H1 (cell line): ENCODE results near the gene CMSS1. TPM values are rescaled to one million over a fixed set of nuclear protein-coding genes. Genes with fewer than 3 reads are reported as not detected.

Experiments used
- CTCF ChIA-PET: fragments of 300-600 bp; sonication (Branson Sonifier 250); formaldehyde crosslinking; loops from one replicate; lab custom pipeline; 2021; ENCODE audit not compliant: partially characterized antibody; lab: Charles Lee
- POLR2A ChIA-PET: fragments of 300-600 bp; sonication (Branson Sonifier 250); formaldehyde crosslinking; loops from one replicate; lab custom pipeline; 2021; ENCODE audit warnings: inconsistent platforms; ENCODE audit not compliant: partially characterized antibody; lab: Charles Lee
- DNase-seq, 2 experiments: peaks; one replicate each; pipeline versions ENCODE4 v3.0.0 to v3.0.0-alpha.2; 2010 to 2022; ENCODE audit warnings: low spot score in 2 of 2, low read depth in 1 of 2, mixed read lengths in 1 of 2
- FAIRE-seq: peaks from 2 replicates; lab custom pipeline; 2011; peaks lifted over from hg19 to GRCh38; lab: Jason Lieb, UNC
- H2AFZ ChIP-seq: 2 replicates; pipeline ENCODE4 v1.8.1; 2012; ENCODE audit warnings: low read length, inconsistent platforms
- H2AK5ac ChIP-seq: 2 replicates; pipeline ENCODE4 v1.6.1; 2013; ENCODE audit warnings: low read depth, low read length
- H2BK120ac ChIP-seq: replicated peaks from 2 replicates; pipeline ENCODE3; 2013; ENCODE audit warnings: low read depth, low read length, inconsistent platforms
- H2BK12ac ChIP-seq: 2 replicates; pipeline ENCODE4 v1.6.1; 2013; ENCODE audit warnings: low read depth, low read length
- H2BK15ac ChIP-seq: 2 replicates; pipeline ENCODE4 v1.6.1; 2013; ENCODE audit warnings: low read length
- H2BK20ac ChIP-seq: 2 replicates; pipeline ENCODE4 v1.6.1; 2013; ENCODE audit warnings: low read length
- H2BK5ac ChIP-seq: 2 replicates; pipeline ENCODE4 v1.6.1; 2013; ENCODE audit warnings: low read depth, low read length
- H3K14ac ChIP-seq: 2 replicates; pipeline ENCODE4 v1.6.1; 2013; ENCODE audit warnings: inconsistent platforms; ENCODE audit not compliant: insufficient read length
- H3K18ac ChIP-seq: 2 replicates; pipeline ENCODE4 v1.6.1; 2013; ENCODE audit warnings: low read length; ENCODE audit errors: extremely low read depth
- H3K23ac ChIP-seq: 2 replicates; pipeline ENCODE4 v1.6.1; 2013; ENCODE audit warnings: inconsistent platforms; ENCODE audit not compliant: insufficient read length
- H3K23me2 ChIP-seq: 2 replicates; pipeline ENCODE4 v1.6.1; 2013; ENCODE audit warnings: low read depth, low read length
- H3K27ac ChIP-seq: 2 replicates; pipeline ENCODE4 v1.6.1; 2011; ENCODE audit warnings: low read depth, low read length, inconsistent platforms
- H3K27me3 ChIP-seq, 4 experiments: replicated peaks in 1 of 4; 1 replicate in 1 of 4; 2 replicates in 3 of 4; pipeline versions ENCODE4 v1.6.1 to v1.8.1; 2011 to 2013; ENCODE audit warnings: low read length in 3 of 4, mild to moderate bottlenecking in 3 of 4, inconsistent platforms in 2 of 4, mixed read lengths in 2 of 4, moderate library complexity in 1 of 4; ENCODE audit not compliant: control insufficient read depth in 3 of 4, insufficient read depth in 3 of 4; ENCODE audit errors: extremely low read depth in 1 of 4
- H3K36me3 ChIP-seq, 4 experiments: 2 replicates each; pipeline versions ENCODE4 v1.6.1 to v1.8.1; 2011 to 2013; ENCODE audit warnings: mild to moderate bottlenecking in 4 of 4, low read length in 3 of 4, moderate library complexity in 2 of 4, control low read depth in 1 of 4, inconsistent platforms in 1 of 4; ENCODE audit not compliant: insufficient read depth in 4 of 4, control insufficient read depth in 2 of 4
- H3K4ac ChIP-seq: replicated peaks from 2 replicates; pipeline ENCODE3; 2013; ENCODE audit warnings: low read length, low read depth, mixed read lengths, inconsistent platforms; ENCODE audit not compliant: insufficient read length
- H3K4me1 ChIP-seq, 4 experiments: replicated peaks in 1 of 4; 1 replicate in 1 of 4; 2 replicates in 3 of 4; pipeline versions ENCODE4 v1.6.1 to v1.8.1; 2011 to 2013; ENCODE audit warnings: low read length in 3 of 4, inconsistent platforms in 2 of 4, mixed read lengths in 1 of 4; ENCODE audit not compliant: insufficient read depth in 4 of 4, control insufficient read depth in 3 of 4
- H3K4me2 ChIP-seq, 2 experiments: 2 replicates each; pipeline versions ENCODE4 v1.6.1 to v1.8.1; 2011 to 2013; ENCODE audit warnings: low read depth in 2 of 2, low read length in 2 of 2, control low read depth in 1 of 2, inconsistent platforms in 1 of 2, mild to moderate bottlenecking in 1 of 2; ENCODE audit not compliant: insufficient read depth in 1 of 2
- H3K4me3 ChIP-seq, 4 experiments: fragments of 200-600, 300-600 bp in 1 of 4; sonication (generic), shearing (Covaris generic), sonication (Bioruptor Twin) in 1 of 4; 2 replicates each; pipeline versions ENCODE4 v1.5.1 to v1.8.1; 2011 to 2016; ENCODE audit warnings: low read length in 4 of 4, low read depth in 3 of 4, control low read depth in 2 of 4, inconsistent platforms in 2 of 4, mild to moderate bottlenecking in 2 of 4, mixed read lengths in 1 of 4, moderate library complexity in 1 of 4; ENCODE audit not compliant: insufficient read depth in 2 of 4; ENCODE audit errors: extremely low read depth in 1 of 4
- H3K56ac ChIP-seq: replicated peaks from 2 replicates; pipeline ENCODE3; 2013; ENCODE audit warnings: low read depth, mild to moderate bottlenecking, mixed read lengths, low read length, inconsistent platforms; ENCODE audit not compliant: insufficient read length
- H3K79me1 ChIP-seq: 2 replicates; pipeline ENCODE4 v1.6.1; 2013; ENCODE audit warnings: low read depth, low read length, control low read depth
- H3K79me2 ChIP-seq, 2 experiments: 2 replicates each; pipeline versions ENCODE4 v1.6.1 to v1.8.1; 2012 to 2013; ENCODE audit warnings: low read length in 2 of 2, mild to moderate bottlenecking in 2 of 2, inconsistent platforms in 1 of 2; ENCODE audit not compliant: insufficient read depth in 2 of 2, control insufficient read depth in 1 of 2
- H3K9ac ChIP-seq, 4 experiments: replicated peaks in 1 of 4; 1 replicate in 1 of 4; 2 replicates in 3 of 4; pipeline versions ENCODE4 v1.6.1 to v1.8.1; 2011 to 2013; ENCODE audit warnings: low read depth in 3 of 4, low read length in 3 of 4, control low read depth in 2 of 4, mild to moderate bottlenecking in 2 of 4, moderate library complexity in 2 of 4, inconsistent platforms in 1 of 4; ENCODE audit errors: extremely low read depth in 1 of 4
- H3K9me3 ChIP-seq, 2 experiments: 2 replicates each; pipeline versions ENCODE4 v1.6.1 to v1.8.1; 2012 to 2013; ENCODE audit warnings: mild to moderate bottlenecking in 2 of 2, moderate library complexity in 2 of 2, control low read depth in 1 of 2, inconsistent platforms in 1 of 2, low read depth in 1 of 2, low read length in 1 of 2, mixed read lengths in 1 of 2; ENCODE audit not compliant: insufficient read depth in 2 of 2
- H4K20me1 ChIP-seq, 2 experiments: replicated peaks in 1 of 2; 2 replicates each; pipeline versions ENCODE3 to v1.8.1; 2011 to 2013; ENCODE audit warnings: inconsistent platforms in 2 of 2, low read length in 2 of 2, mild to moderate bottlenecking in 1 of 2; ENCODE audit not compliant: insufficient read depth in 2 of 2, control insufficient read depth in 1 of 2
- H4K5ac ChIP-seq: 2 replicates; pipeline ENCODE4 v1.6.1; 2013; ENCODE audit warnings: low read length, low read depth, mixed read lengths, inconsistent platforms; ENCODE audit not compliant: insufficient read length
- H4K8ac ChIP-seq: 2 replicates; pipeline ENCODE4 v1.8.0; 2013; ENCODE audit warnings: mild to moderate bottlenecking, moderate library complexity, low read length, inconsistent platforms; ENCODE audit not compliant: insufficient read depth; ENCODE audit errors: extremely low read depth
- H4K91ac ChIP-seq: replicated peaks from 2 replicates; pipeline ENCODE3; 2013; ENCODE audit warnings: low read length, mixed read lengths, inconsistent platforms; ENCODE audit not compliant: insufficient read length
- EZH2 ChIP-seq: fragments of 200-600 bp; sonication (generic); IDR thresholded peaks from 2 replicates; pipeline ENCODE4 v1.7.1; 2012; ENCODE audit warnings: low read depth, mild to moderate bottlenecking, moderate library complexity, low read length, inconsistent platforms; ENCODE audit not compliant: severe bottlenecking
- SUZ12 ChIP-seq: fragments of 200-600 bp; sonication (generic); IDR thresholded peaks from 2 replicates; pipeline ENCODE4 v1.6.1; 2012; ENCODE audit warnings: mild to moderate bottlenecking, inconsistent platforms, low read length, moderate library complexity, mixed read lengths
- TAF1 ChIP-seq: IDR thresholded peaks from 2 replicates; pipeline ENCODE4 v1.6.1; 2011; ENCODE audit warnings: mild to moderate bottlenecking, low read depth, low read length
- TAF7 ChIP-seq: optimal IDR thresholded peaks from 2 replicates; pipeline ENCODE3; 2011; ENCODE audit warnings: low read depth, mild to moderate bottlenecking, inconsistent platforms, low read length, moderate library complexity, borderline replicate concordance
- WGBS, 2 experiments: shearing (Covaris generic) in 1 of 2; methylation state at CpG; one replicate each; pipeline versions ENCODE4 v1.1.6 to v1.1.7; 2013 to 2015; ENCODE audit warnings: low lambda C conversion rate in 2 of 2, mixed read lengths in 2 of 2, inconsistent platforms in 1 of 2, low coverage in 1 of 2, missing lambda C conversion rate in 1 of 2; ENCODE audit not compliant: insufficient replicate concordance in 2 of 2, insufficient coverage in 1 of 2, insufficient read length in 1 of 2; ENCODE audit errors: extremely low coverage in 1 of 2, missing lambda C conversion rate in 1 of 2; 5-methylcytosine and 5-hydroxymethylcytosine counted together
- polyA plus RNA-seq, 7 experiments: library from polyadenylated mRNA; depleted of rRNA in 3 of 7; stranded (reverse) in 5 of 7; unstranded in 2 of 7; fragments of >200 nt in 5 of 7; fragments of 200-250 nt in 2 of 7; gene quantifications; 1 replicate in 5 of 7; 2 replicates in 1 of 7; 4 replicates in 1 of 7; pipeline versions ENCODE4 v1.2.1 to v1.2.3, GENCODE V29; 2011 to 2013; ENCODE audit warnings: missing spikeins in 2 of 7, mixed read lengths in 2 of 7
- total RNA-seq: library from RNA; stranded (reverse); fragmentation: NEBNext Ultra II Directional; extraction: Animal tissue kit (Norgen Biotek cat#: 25700); gene quantifications from 2 replicates; pipeline ENCODE4 v1.2.1, GENCODE V29; 2021

The CMSS1 gene
- total and polyA plus RNA-seq, 2 of the 8 experiments (the other 6 are each of a cell fraction or from before 2014, with no cell fraction given) = 15.2 to 75.1 TPM

GRCh38 chr3:99774467-99774866 lies 43.2 kb upstream of the CMSS1 start:
- no peak for FAIRE-seq
- Histone ChIP-seq H2BK5ac (no peak overlapping the region), H2BK120ac (no peak overlapping the region)
- TF ChIP-seq TAF1 (no peak), TAF7 (no peak), EZH2 (no peak), SUZ12 (no peak)
- TF ChIP-seq, all 59 proteins: peak for 0
- no peak overlapping the region for H4K8ac ChIP-seq
- no peak overlapping the region for H4K91ac ChIP-seq
- no peaks in the 10 kb centered on the region for H3K79me2 ChIP-seq
- WGBS, 2 experiments = 94% methylated on average over 2 of the region's 2 CpGs; no CpG with 5 or more reads in 1 of the 2 experiments
- no peak overlapping the region for H3K14ac ChIP-seq
- H3K4me2 ChIP-seq = no peak overlapping the region
- no peak overlapping the region for H2BK15ac ChIP-seq
- no peak overlapping the region for H2BK12ac ChIP-seq
- H3K9ac ChIP-seq = no peak overlapping the region
- H3K23ac ChIP-seq = no peak overlapping the region
- H4K5ac ChIP-seq = no peak overlapping the region
- H3K9me3 ChIP-seq = no peaks in the 10 kb centered on the region
- H4K20me1 ChIP-seq = no peaks in the 10 kb centered on the region
- no peaks in the 10 kb centered on the region; a peak in 1 of 8 replicates for H3K36me3 ChIP-seq
- ChIA-PET POLR2A (no interaction called here), CTCF (no interaction called here)
- no peak overlapping the region for H3K4me3 ChIP-seq
- H3K79me1 ChIP-seq = no peaks in the 10 kb centered on the region
- H3K4ac ChIP-seq = no peak overlapping the region
- H3K4me1 ChIP-seq = peaks cover 0 to 6% (median 0%) of the 10 kb centered on the region in 4 experiments; a peak in 1 of 7 replicates
- no peak overlapping the region for H2AFZ ChIP-seq
- no peak overlapping the region for H3K27ac ChIP-seq
- H3K18ac ChIP-seq = no peak overlapping the region
- H3K27me3 ChIP-seq = no peaks in the 10 kb centered on the region
- H3K56ac ChIP-seq = no peak overlapping the region
- DNase-seq = no peak
- no peaks in the 10 kb centered on the region for H3K23me2 ChIP-seq
- no peak overlapping the region for H2BK20ac ChIP-seq
- H2AK5ac ChIP-seq = no peak overlapping the region
